Measurements from ENCODE around the gene RNU7-1.

DNA sequence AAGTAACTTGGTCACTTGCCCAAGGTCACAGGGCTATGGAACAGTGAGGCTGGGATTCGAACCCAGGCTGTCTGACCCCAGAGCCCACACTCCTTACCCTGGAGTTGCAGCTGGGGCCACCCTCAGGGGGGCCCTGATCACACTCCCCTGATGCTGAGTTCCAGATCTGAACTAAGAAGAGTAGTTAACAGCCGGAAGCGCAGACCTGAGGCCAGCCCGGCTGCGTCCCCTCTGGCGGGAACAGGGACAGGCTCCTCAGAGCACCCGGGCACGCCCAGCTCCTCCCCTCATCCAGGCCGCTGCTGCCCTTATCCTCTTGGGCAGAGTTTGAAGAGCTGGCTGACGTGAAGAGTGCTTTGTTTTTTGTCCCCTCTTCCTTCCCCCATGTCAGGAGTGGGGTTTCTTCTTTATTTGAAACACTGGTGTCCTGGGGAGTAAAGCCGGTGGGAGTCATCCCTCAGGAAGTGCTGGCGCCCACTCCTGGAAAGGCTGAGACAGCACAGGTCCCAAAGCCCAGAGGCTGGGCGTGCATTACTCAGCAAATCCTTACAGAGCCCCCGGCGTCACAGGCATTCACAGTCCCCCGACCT lies 18.2 kb downstream of the RNU7-1 start:
- no peak for TF ChIP-seq EP300 (IDR thresholded peaks at IDR 0.05; ENCODE audit: low read length)
- TF ChIP-seq SIN3A (IDR thresholded peaks at IDR 0.05; ENCODE audit: borderline replicate concordance in 2 of 2, control insufficient read depth in 1 of 2, low read depth in 2 of 2, low read length in 2 of 2), result no peak
- TF ChIP-seq CBX3 (IDR thresholded peaks at IDR 0.05; ENCODE audit: borderline replicate concordance in 1 of 2, low read length in 2 of 2), result no peak

Data from K562 (cell line).